Neuronal stem cell (in vitro differentiated cells): ENCODE measurements around the gene GOT1. TPM values are rescaled to one million over a fixed set of nuclear protein-coding genes. Genes with fewer than 3 reads are reported as not detected.

Source experiments
- DNase-seq: peaks from one replicate; pipeline ENCODE4 v3.0.0-alpha.2; 2013; ENCODE audit warnings: low spot score
- H2AFZ ChIP-seq: one replicate; pipeline ENCODE4 v1.6.1; 2013; ENCODE audit warnings: mild to moderate bottlenecking, low read length, inconsistent platforms
- H2AK5ac ChIP-seq: 2 replicates; pipeline ENCODE4 v1.6.1; 2013; ENCODE audit warnings: low read depth, mild to moderate bottlenecking, inconsistent platforms, low read length, moderate library complexity, mixed read lengths
- H2BK120ac ChIP-seq: 2 replicates; pipeline ENCODE4 v1.6.1; 2013; ENCODE audit warnings: low read depth, mild to moderate bottlenecking, inconsistent platforms, low read length, moderate library complexity, mixed read lengths
- H2BK12ac ChIP-seq: one replicate; pipeline ENCODE4 v1.6.1; 2013; ENCODE audit warnings: low read length, inconsistent platforms
- H2BK15ac ChIP-seq: 2 replicates; pipeline ENCODE4 v1.6.1; 2013; ENCODE audit warnings: mild to moderate bottlenecking, low read length, inconsistent platforms, mixed read lengths
- H2BK5ac ChIP-seq: one replicate; pipeline ENCODE4 v1.6.1; 2013; ENCODE audit warnings: inconsistent platforms, mild to moderate bottlenecking, low read length, moderate library complexity
- H3K14ac ChIP-seq: one replicate; pipeline ENCODE4 v1.6.1; 2013; ENCODE audit warnings: low read length, inconsistent platforms
- H3K18ac ChIP-seq: 2 replicates; pipeline ENCODE4 v1.6.1; 2013; ENCODE audit warnings: low read length, inconsistent platforms
- H3K23ac ChIP-seq: 2 replicates; pipeline ENCODE4 v1.6.1; 2013; ENCODE audit warnings: low read depth, mild to moderate bottlenecking, mixed read lengths, low read length, inconsistent platforms; ENCODE audit not compliant: poor library complexity
- H3K27ac ChIP-seq: replicated peaks from 3 replicates; pipeline ENCODE4 v1.5.1; 2013; ENCODE audit warnings: low read length, inconsistent platforms
- H3K27me3 ChIP-seq, 3 experiments: 2 replicates each; pipeline ENCODE4 v1.6.1; 2013; ENCODE audit warnings: low read length in 3 of 3, mild to moderate bottlenecking in 2 of 3, inconsistent platforms in 1 of 3, low read depth in 1 of 3, mixed read lengths in 1 of 3, moderate library complexity in 1 of 3; ENCODE audit not compliant: control insufficient read depth in 3 of 3, insufficient read depth in 3 of 3
- H3K36me3 ChIP-seq, 2 donors: replicated peaks in 1 of 2; 2 replicates each; pipeline ENCODE4 v1.6.1; 2013; ENCODE audit warnings: low read length in 2 of 2; ENCODE audit not compliant: control insufficient read depth in 2 of 2, insufficient read depth in 2 of 2
- H3K4ac ChIP-seq: 2 replicates; pipeline ENCODE4 v1.6.1; 2013; ENCODE audit warnings: inconsistent platforms, mild to moderate bottlenecking, low read length, moderate library complexity
- H3K4me1 ChIP-seq, 2 donors: 1 replicate in 1 of 2; 2 replicates in 1 of 2; pipeline ENCODE4 v1.6.1; 2013; ENCODE audit warnings: low read length in 2 of 2, low read depth in 1 of 2; ENCODE audit not compliant: control insufficient read depth in 2 of 2, insufficient read depth in 1 of 2
- H3K4me2 ChIP-seq: one replicate; pipeline ENCODE4 v1.6.1; 2013; ENCODE audit warnings: mild to moderate bottlenecking, low read length, inconsistent platforms; ENCODE audit not compliant: insufficient read depth, poor library complexity, severe bottlenecking
- H3K4me3 ChIP-seq, 2 donors: 2 replicates each; pipeline ENCODE4 v1.5.1; 2013; ENCODE audit warnings: low read length in 2 of 2, mild to moderate bottlenecking in 2 of 2, inconsistent platforms in 1 of 2, moderate library complexity in 1 of 2
- H3K79me1 ChIP-seq: one replicate; pipeline ENCODE4 v1.6.1; 2013; ENCODE audit warnings: low read depth, mild to moderate bottlenecking, inconsistent platforms, low read length, moderate library complexity
- H3K9ac ChIP-seq: one replicate; pipeline ENCODE4 v1.6.1; 2013; ENCODE audit warnings: mild to moderate bottlenecking, low read depth, low read length, inconsistent platforms; ENCODE audit not compliant: poor library complexity
- H3K9me3 ChIP-seq, 2 donors: replicated peaks in 1 of 2; 2 replicates each; pipeline versions ENCODE3 to v1.6.1; 2013; ENCODE audit warnings: low read length in 2 of 2, mild to moderate bottlenecking in 2 of 2, inconsistent platforms in 1 of 2, low read depth in 1 of 2, mixed read lengths in 1 of 2, moderate library complexity in 1 of 2; ENCODE audit not compliant: control insufficient read depth in 2 of 2, insufficient read depth in 1 of 2
- H4K8ac ChIP-seq: one replicate; pipeline ENCODE4 v1.6.1; 2013; ENCODE audit warnings: low read depth, mild to moderate bottlenecking, inconsistent platforms, low read length, moderate library complexity
- H4K91ac ChIP-seq: one replicate; pipeline ENCODE4 v1.6.1; 2013; ENCODE audit warnings: low read length, low read depth, mild to moderate bottlenecking, inconsistent platforms; ENCODE audit not compliant: poor library complexity
- WGBS, 2 donors: extraction: QIAGEN DNeasy Blood & Tissue Kit; methylation state at CpG; one replicate each; pipeline ENCODE4 v1.1.7; 2013; ENCODE audit warnings: missing lambda C conversion rate in 2 of 2, mixed read lengths in 1 of 2; ENCODE audit not compliant: insufficient read length in 2 of 2, insufficient replicate concordance in 1 of 2; ENCODE audit errors: extremely low coverage in 2 of 2; 5-methylcytosine and 5-hydroxymethylcytosine counted together
- polyA plus RNA-seq, 2 experiments: library from polyadenylated mRNA; stranded (reverse); fragments of 200-250 nt; gene quantifications; one replicate each; pipeline ENCODE4 v1.2.3, GENCODE V29; 2013

The GOT1 gene
- polyA plus RNA-seq (2013, experiment 1 of 2) = 42.3 TPM
- 40.4 TPM for polyA plus RNA-seq (2013, experiment 2 of 2)

DNA sequence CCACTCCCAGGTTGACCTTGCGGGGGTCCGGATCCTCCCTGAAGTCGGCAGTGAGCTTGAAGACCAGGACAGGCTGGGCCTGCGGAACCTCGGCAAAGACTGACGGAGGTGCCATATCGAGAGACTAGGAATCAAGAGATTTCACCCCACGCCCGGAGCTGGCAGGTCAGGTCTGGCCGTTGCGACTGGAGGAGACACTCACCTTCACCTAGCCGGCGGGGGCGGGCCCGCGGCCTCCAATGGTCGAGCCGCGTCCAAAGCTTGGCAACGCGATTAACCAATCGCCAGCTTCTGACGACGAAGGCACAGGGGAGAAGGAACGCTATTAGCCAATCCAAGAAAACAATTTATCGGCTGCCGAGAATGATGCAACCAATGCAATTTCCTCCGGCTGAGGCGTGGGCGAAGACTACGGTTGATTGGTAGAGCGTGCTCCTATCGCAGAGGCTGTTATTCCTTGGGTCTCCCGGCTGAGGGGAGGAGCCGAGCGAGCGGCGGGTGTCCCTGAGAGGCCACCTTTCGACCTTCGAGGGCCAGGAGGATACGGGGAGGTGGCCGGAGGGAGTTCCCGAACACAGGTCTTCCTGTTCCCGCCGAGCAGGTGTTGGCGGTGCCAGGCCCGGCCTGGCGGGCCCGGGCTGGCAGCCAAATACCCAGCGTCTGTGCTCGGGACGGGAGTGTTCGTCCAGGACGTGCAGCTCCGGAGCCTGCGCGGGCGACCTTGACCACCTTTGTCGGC, at the start of gene GOT1:
Gene GOT1 (minus strand): TSS at position 174 of the 739 bp plus-strand sequence. CDS start 59 bp downstream, at position 115.
- Histone ChIP-seq H3K4me2 (peak within 1 kb of the TSS; percentile 85), H2BK12ac (no peak within 1 kb of the TSS), H3K79me1 (peaks cover 5% of the 10 kb centered on the region), H3K4ac (no peak within 1 kb of the TSS), H3K4me1 (peaks cover 7 to 10% of the 10 kb centered on the region in 2 donors), H4K91ac (no peak within 1 kb of the TSS), H4K8ac (no peak within 1 kb of the TSS), H3K23ac (no peak within 1 kb of the TSS), H2AFZ (peak within 1 kb of the TSS; percentile 97), H3K27me3 (no peaks in the 10 kb centered on the region), H3K4me3 (peak within 1 kb of the TSS; percentile 84 to 86), H3K18ac (peak within 1 kb of the TSS; percentile 61), H3K9me3 (no peaks in the 10 kb centered on the region), H3K14ac (no peak within 1 kb of the TSS), H3K36me3 (peaks cover under 1 to 23% of the 10 kb centered on the region in 2 donors), H2BK5ac (no peak within 1 kb of the TSS), H2AK5ac (peak within 1 kb of the TSS; percentile 15), H2BK15ac (no peak within 1 kb of the TSS), H3K9ac (peak within 1 kb of the TSS; percentile 88), H3K27ac (no peak within 1 kb of the TSS), H2BK120ac (no peak within 1 kb of the TSS)
- no CpG with 5 or more reads among the region's 59 CpGs for WGBS, 2 donors
- peak; percentile 95 for DNase-seq

DNA sequence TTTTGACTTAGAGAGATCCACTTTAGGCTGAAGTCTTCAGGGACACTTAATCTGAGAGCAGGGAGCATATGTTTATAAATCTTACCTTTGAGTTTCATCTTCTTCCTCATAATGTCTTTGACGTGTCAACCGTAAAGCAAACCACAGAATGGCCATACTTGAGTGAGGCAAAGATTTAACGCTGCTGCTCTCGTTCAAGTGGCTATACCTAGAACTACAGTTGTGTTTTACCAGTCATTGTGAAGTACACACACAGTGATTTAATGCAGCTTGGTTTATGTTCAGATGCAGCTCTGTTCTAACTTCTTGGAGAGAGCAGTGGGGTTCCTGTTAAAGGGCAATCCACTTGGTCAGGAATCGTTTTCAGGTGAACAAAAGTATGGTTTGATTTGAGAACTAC, 39.9 kb upstream of the GOT1 start:
- Histone ChIP-seq H4K8ac (no peak overlapping the region), H3K9me3 (no peaks in the 10 kb centered on the region), H3K4me1 (peaks cover 8% of the 10 kb centered on the region in 2 donors), H3K27me3 (peaks cover 0 to 18% (median 0%) of the 10 kb centered on the region in 3 experiments), H2BK5ac (no peak overlapping the region), H3K23ac (no peak overlapping the region), H3K4me2 (no peak overlapping the region), H3K4ac (no peak overlapping the region), H3K18ac (no peak overlapping the region), H3K4me3 (no peak overlapping the region), H3K79me1 (no peaks in the 10 kb centered on the region), H2AK5ac (no peak overlapping the region), H4K91ac (no peak overlapping the region), H2AFZ (no peak overlapping the region), H3K9ac (no peak overlapping the region), H3K14ac (no peak overlapping the region), H3K27ac (no peak overlapping the region), H3K36me3 (no peaks in the 10 kb centered on the region), H2BK12ac (no peak overlapping the region), H2BK120ac (no peak overlapping the region), H2BK15ac (no peak overlapping the region)
- no CpG with 5 or more reads among the region's 5 CpGs for WGBS, 2 donors
- no peak for DNase-seq

DNA sequence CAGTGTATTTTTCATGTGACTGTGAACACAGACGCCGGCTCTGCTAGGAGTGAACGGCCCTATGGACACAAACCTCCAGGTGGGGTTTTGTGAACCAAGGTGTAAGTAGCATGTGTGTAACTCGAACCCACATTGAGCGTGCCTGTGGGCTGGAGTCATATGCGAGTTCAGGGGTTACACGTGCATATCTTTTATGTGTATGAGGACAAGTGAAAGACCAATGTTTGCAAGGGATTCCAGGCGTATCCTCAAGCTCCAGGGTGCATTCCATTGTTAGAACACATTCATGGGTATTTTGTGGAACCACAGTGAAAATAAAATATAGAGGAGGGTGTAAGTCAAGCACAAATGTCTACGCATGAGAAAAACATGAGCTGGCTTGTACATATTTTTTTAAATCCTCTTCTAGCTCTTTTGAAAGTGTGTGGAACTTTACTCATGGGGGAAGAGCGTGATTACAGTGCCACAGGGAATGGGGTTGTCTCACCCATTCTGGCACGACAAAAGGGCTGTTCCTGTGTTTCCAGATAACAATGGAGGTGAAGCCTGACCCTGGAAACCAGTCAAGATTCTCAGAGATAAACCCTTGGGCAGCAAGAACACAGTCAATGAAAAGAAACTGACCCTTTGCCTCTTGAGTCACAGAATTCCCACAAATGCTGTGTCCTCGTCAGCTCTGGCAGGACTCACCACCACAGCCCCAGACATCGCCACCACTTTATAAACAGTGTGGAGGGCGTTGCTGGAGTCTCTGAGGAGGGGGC, 37.0 kb upstream of the GOT1 start:
- no peak overlapping the region for H3K4me3 ChIP-seq
- peaks cover 0 to 28% (median 0%) of the 10 kb centered on the region in 3 experiments for H3K27me3 ChIP-seq
- WGBS, 2 donors = no CpG with 5 or more reads among the region's 14 CpGs
- H2BK15ac ChIP-seq = no peak overlapping the region
- no peak overlapping the region for H2BK120ac ChIP-seq
- H4K91ac ChIP-seq = no peak overlapping the region
- no peak overlapping the region for H2AK5ac ChIP-seq
- H4K8ac ChIP-seq = no peak overlapping the region
- no peak overlapping the region for H3K18ac ChIP-seq
- H3K36me3 ChIP-seq = no peaks in the 10 kb centered on the region
- no peak overlapping the region for H2BK12ac ChIP-seq
- H2AFZ ChIP-seq = peak overlapping the region; percentile 43
- H3K4ac ChIP-seq = no peak overlapping the region
- no peaks in the 10 kb centered on the region for H3K9me3 ChIP-seq
- no peak overlapping the region for H3K4me2 ChIP-seq
- no peak overlapping the region for H3K9ac ChIP-seq
- H2BK5ac ChIP-seq = no peak overlapping the region
- no peak overlapping the region for H3K27ac ChIP-seq
- no peak overlapping the region for H3K14ac ChIP-seq
- no peak overlapping the region for H3K23ac ChIP-seq
- no peaks in the 10 kb centered on the region for H3K79me1 ChIP-seq
- peaks cover 8% of the 10 kb centered on the region in 2 donors for H3K4me1 ChIP-seq
- no peak for DNase-seq

DNA sequence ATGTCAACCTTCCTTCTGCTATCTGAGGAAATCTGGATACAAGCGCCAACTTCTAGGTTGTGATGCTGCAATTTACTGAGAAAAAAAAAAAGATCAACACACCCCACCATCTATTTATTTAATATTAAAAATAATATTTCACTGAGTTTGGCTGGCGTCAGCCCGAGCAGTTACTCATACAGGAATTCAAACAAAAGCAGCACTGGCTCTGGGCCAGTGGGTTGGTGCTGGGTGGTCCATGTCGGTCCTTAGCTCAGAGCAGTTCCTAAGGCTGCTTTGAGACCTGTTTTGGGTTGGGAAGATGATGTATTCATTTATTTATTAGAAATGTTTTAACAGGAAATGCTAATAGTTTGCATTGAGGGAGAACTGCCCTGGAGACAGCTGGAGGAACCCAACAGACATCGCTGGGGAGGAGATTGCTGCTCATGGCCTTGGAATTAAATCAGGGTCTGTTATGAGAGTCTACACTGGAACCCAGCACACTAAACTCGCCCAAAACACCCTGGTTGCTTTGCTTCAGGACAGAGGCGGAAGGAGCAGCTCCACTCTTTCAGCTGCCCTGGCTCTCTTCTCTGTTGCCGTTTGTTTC, 36.3 kb upstream of the GOT1 start:
- Histone ChIP-seq H3K4me3 (no peak overlapping the region), H2AK5ac (no peak overlapping the region), H2AFZ (no peak overlapping the region), H3K79me1 (no peaks in the 10 kb centered on the region), H3K14ac (no peak overlapping the region), H3K18ac (no peak overlapping the region), H2BK120ac (no peak overlapping the region), H4K8ac (no peak overlapping the region), H2BK12ac (no peak overlapping the region), H3K9me3 (no peaks in the 10 kb centered on the region), H3K27me3 (peaks cover 0 to 28% (median 0%) of the 10 kb centered on the region in 3 experiments), H4K91ac (no peak overlapping the region), H2BK5ac (no peak overlapping the region), H3K4me1 (peaks cover 8% of the 10 kb centered on the region in 2 donors), H2BK15ac (no peak overlapping the region), H3K27ac (no peak overlapping the region), H3K4me2 (no peak overlapping the region), H3K36me3 (no peaks in the 10 kb centered on the region), H3K9ac (no peak overlapping the region), H3K23ac (no peak overlapping the region), H3K4ac (no peak overlapping the region)
- no CpG with 5 or more reads among the region's 8 CpGs for WGBS, 2 donors
- DNase-seq = no peak
